GM19043 (cell line): ENCODE results near the gene CSMD2.

Source experiments
- ATAC-seq: cut with Tn5 transposase; IDR thresholded peaks from one replicate; pipeline ENCODE4 v1.9.1; 2021; ENCODE audit warnings: low read depth; ENCODE audit not compliant: unreplicated experiment

The CSMD2 gene

DNA sequence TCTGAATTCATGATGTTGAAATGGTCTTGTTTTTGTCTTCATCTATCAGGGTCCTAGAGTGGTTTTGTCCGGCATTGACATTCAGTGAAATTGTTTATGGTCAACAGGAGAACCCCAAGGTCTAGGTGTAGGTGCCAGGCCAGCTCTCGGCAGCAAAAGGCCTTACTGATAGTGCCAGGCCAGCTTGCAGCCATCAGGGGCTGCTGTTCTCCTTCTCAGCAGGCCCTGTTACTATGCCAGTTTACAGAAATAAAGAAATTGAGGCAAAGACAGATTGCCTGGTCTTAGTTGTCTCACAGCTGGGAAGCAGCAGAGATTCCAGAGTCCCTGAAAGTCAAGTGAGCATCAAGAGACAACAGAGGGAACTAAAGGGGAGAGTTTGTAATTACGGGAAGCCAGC is 289.2 kb downstream of the CSMD2 start:
- ATAC-seq = no peak

DNA sequence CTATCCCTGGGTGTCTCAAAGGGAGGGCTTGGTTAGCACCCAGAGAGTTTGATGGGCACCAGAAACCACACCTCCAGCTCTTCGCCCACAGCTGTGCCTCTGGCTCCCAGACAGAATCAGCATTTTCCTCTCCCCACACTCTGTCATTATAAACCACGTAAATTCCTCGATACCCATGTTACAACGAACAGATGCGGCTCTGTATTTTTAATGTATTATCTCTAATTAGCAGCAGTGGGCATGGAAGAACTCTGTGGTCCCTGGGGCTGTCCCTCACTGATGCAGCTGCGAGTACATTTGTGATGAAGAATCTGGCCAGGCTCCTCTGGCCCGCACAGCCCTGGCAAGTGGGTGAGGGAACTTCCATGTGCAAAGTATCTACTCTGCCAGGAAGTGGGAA is 290.4 kb downstream of the CSMD2 start:
- ATAC-seq = no peak

DNA sequence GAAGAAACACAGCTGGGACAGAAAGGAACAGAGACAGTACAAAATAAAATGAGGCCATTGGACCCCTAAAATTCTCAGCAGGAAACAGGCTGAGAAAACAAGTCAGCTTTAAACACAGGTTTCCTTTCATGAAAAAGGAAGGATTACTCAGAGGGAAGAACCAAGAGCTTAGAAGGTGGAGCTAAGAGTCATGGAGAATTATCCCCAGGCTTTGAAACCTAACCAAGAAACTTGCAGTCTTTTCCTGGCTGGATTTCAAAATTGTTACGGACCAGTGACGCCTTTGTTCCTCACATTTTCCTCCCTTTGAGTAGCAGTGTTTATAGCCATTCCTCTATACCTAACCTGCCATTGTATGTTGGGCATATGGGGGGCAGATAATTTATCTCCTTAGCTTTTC is 292.3 kb downstream of the CSMD2 start:
- ATAC-seq = no peak

- no peak for ATAC-seq
Observed at GRCh38 chr1:33872275-33872674, 292.8 kb downstream of the CSMD2 start.

GRCh38 chr1:33867684-33868083 is 297.3 kb downstream of the CSMD2 start:
- no peak for ATAC-seq

GRCh38 chr1:33866281-33866680 is 298.7 kb downstream of the CSMD2 start:
- ATAC-seq = no peak

DNA sequence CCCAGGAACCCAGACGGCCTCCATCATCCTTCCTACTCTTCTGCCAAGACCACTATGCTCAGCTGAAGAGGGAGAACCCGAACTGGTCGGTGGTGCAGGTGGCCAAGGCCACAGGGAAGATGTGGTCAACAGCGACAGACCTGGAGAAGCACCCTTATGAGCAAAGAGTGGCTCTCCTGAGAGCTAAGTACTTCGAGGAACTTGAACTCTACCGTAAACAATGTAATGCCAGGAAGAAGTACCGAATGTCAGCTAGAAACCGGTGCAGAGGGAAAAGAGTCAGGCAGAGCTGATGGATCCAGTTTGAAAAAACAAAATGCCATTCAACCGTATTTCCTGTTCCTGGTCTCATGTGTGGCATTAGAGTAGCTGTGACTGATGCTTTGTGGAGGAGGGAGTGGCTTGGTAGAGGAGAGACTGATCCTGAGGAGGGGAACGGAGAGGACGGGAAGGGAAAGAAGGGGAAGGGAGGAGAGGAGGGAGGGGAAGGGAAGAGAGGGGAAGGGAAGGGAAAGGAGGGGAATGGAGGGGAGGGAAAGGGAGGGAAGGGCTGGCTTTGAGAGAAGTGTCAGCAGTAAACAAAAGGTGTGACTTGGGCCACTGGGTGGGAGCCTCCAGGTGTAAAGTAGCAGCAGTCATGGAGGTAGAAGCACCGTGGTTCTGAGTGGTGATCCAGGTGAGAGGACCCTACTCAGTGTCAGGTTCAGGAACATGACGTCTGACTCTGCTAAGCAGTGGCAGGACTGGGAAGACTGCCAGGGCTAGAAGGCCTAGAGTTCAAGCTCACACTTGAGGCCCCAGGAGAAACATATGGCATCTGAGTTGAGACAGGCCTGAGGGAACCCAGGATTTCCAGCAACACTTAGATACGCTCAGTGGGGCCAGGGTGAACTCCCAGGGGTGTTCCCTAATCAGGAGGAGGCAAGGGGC is 300.3 kb downstream of the CSMD2 start:
- ATAC-seq = no peak

- no peak for ATAC-seq
Observed at GRCh38 chr1:33863779-33864178, 301.3 kb downstream of the CSMD2 start, which contains the start of gene HMGB4. Gene HMGB4, plus strand, starts transcription at chr1:33864079. Its CDS starts 113 bp downstream, at chr1:33864192.

DNA sequence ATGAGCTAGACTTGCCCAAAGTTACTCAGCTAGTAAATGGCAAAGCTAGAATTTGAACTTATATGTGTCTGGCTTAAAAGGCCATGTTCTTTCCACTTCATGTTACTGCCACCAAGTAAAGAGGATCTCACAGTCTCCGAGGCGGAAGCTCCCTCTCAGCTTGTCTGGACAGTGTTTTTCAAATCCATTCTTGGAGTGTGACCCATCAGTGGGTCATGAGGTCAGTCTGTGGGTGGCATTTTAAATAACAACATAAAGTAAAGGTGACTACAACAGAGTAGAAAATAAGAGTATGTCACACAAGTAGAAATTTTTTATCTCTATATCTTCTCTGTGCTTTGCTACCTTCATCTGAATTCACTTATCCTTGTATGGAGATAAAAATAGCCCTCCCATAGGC is 304.4 kb downstream of the CSMD2 start:
- ATAC-seq = no peak

DNA sequence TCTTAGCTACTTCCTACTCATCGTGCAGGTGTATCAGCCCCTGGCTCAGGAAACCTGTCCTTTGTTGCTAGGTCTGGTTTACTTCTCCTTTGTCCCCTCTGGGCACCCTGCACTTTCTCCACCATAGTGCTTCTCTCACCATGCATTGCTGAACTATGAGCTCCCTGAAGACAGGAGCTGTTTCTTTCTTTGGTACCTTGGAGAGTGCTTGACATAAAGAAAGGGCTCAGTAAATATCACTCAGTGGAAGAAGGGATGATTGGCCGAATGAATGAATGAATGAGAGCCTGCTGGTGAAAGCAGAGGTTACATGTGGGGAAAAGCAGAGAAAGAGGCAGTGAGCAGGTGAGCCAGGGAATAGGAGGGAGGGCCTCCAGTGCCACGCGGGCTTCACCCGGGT is 310.9 kb downstream of the CSMD2 start:
- ATAC-seq = no peak

DNA sequence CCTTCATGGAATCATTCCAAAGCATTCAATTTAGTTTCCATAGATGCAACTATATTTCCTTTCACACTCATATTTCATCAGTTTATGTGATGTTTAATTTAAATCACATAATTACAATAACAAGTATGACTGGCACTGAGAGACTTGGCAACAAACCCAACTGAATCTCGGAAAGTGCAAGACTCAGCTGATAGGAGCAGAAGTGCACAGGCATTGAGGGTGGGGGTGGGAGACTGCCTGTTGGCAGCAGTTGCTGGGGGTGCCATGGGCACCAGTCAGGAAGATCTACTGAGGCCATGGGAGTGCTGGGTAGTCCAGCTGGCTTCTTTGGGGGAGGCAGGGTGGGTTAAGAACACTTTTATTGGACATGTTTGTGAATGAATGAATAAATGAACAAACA is 311.6 kb downstream of the CSMD2 start:
- no peak for ATAC-seq

GRCh38 chr1:33852711-33853110 is 312.3 kb downstream of the CSMD2 start:
- ATAC-seq = no peak

- ATAC-seq = no peak
Observed at GRCh38 chr1:33850481-33850880, 314.5 kb downstream of the CSMD2 start.

- no peak for ATAC-seq
Observed at GRCh38 chr1:33849211-33849610, 315.8 kb downstream of the CSMD2 start.

DNA sequence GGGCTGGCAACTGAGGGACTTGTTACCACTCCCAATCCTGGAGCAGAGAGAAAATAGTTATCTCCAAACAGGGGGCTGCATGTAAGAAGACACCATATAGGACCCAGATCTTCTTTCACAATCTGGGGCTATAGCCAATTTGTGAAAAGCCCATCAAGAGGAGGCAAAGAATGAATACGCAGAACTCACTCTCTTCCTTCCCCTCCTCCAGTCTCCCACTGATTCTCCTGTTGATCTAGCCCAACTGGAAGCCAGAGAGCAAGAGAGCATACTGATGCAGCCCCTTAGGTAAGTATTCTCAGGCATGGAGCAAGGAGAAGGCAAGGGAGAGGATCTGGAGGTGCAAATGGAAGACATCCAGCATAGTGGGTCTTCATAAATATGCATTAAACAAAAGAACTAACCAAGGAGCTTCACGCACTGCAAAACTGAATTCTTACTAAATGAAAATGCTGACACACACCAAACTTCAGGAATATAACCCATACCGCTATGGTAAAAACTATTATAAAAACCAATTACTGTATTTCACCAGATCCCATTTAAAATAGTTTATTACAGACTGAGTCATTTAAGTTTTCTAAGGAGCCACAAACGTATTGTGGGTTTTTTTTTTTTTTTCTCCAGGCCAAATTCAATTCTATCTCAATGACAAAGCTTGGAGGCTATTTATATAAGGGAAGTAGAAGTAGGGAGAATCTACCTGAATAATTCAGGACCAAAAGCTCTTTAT is 316.7 kb downstream of the CSMD2 start:
- no peak for ATAC-seq

GRCh38 chr1:33846861-33847260 is 318.2 kb downstream of the CSMD2 start:
- ATAC-seq = no peak

DNA sequence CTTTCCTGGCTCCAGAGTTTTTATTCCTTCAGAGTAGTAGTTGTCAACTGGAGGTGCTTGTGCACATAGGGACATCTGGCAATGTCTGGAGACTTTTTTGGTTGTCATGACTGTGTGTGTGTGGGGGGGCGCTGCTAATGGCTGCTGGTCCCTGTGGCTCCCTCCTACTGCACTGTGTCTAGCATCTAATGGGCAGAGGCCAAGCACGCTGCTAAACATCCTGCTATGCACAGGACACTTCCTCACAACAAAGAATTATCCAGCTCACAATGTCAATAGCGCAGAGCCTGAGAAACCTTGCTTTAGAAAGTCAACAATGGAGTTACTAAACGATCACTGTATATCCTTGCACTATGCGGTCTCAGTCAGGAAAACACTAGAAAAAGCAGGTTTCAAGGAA is 320.9 kb downstream of the CSMD2 start:
- ATAC-seq = no peak

DNA sequence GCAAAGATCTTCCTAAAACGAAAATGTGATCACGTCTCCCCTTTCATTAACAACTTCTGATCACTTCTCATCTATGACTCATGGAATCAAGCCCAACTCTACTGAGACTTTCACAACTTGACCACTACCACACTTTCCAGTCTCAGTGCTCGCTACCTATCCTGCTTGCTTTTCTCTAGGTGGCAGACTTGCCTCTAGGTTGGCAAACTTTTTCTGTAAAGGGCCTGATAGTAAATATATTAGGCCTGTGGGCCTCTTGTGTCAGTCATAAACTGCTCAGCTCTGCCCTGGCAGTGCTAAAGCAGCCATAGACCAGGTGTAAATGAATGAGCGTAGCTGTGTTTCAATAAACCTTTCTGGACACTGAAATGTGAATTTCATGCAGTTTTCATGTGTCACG is 322.7 kb downstream of the CSMD2 start:
- ATAC-seq = no peak

GRCh38 chr1:33841494-33841893 is 323.5 kb downstream of the CSMD2 start:
- no peak for ATAC-seq

DNA sequence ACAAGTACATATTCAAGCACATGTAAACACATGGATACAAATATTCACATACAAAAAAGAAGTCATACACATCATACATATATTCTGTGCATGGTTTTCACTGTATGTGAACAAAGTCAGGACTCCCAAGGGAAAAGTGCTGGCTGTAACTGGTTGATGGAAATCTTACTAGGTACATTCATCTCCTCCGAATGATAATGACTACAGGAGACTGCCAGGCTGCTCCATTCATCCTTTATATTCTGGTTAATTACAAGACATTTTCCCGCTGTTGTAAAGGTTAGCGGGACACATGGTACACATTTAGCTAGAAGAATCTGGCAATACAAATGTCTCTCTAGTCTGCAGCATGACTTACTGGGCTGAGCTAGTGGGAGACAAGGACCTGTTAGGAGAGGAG is 327.4 kb downstream of the CSMD2 start:
- ATAC-seq = no peak

DNA sequence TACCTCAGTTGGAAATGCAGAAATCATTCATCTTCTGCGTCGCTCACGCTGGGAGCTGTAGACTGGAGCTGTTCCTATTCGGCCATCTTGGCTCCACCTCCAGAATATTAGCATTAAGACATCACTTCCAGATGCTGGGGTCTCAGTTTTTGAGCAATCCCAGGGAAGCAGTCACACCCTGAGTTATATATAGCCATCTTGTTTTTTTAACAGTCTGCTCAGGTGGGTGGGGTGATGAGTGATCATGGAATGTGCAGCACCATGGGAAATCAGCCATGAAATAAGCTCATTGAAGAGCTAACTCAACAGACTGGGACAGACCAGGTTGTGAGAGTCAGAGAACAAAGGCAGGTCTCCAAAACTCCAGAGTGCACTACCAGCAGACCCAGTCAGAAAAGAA is 328.1 kb downstream of the CSMD2 start:
- no peak for ATAC-seq

DNA sequence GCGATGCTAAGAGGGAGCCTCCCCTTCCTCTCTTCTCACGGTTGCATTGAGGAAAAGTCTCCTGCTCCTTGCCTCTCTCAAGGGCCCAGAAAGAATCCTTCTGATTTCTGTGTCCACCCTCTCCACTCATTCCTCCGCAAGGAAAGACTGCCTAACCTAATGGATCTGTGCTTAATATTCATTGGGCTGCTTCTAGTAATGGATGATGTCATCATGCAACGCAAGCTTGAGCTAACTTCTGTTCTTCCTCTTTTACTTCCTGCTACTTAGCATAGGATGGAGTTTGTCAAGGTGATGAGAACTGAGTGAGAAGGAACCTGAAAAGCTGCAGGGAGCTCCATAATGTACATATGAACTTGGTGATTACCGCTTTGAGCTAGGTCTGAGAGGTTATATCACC is 336.4 kb downstream of the CSMD2 start:
- ATAC-seq = no peak
